GM19193 (cell line): Measurements from ENCODE around the gene CDPF1.

ENCODE experiments used
- POLR2A ChIP-seq: IDR thresholded peaks from 4 replicates; pipeline ENCODE4 v1.6.1; 2011; ENCODE audit not compliant: insufficient read depth, insufficient read length; ENCODE audit errors: extremely low read depth

The CDPF1 gene

DNA sequence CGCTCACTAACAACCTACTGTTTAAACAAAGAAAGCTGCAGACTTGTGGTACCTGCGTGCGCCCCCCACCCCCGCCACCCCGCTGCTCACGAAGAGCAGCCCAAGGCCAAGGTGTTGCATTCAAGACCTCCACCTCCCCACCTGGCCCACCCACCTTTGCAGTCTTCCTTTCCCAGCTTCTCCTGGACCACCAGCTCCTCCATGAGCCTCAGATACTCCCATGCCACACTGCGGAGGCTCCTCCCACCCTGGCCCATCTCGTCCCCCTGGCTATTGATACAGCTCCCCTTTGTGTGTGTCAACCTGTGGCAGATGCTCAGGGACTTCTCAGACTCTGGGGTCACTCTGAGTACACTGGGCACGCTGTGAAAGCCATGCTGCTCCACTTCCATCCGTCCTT is 3.9 kb downstream of the CDPF1 start:
- no peak for TF ChIP-seq POLR2A

DNA sequence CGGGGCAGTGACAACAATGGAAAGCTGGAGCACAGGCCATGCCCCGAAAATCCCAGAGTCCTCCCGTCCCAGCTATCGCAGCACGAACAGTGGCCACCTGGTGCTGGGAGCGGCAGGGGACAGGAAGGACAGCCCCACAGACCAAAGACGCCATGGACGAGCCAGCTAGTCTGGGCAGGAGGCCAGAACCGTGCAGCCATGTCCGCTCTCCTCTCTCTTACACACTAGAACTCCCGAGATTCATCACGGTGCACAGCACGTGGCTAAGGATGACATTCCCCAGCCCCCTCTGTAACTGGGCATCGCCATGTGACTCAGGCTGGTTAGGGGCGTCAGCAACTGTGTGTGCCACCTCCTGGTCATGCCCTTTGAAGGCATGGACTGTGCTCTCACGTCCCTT is 4.6 kb downstream of the CDPF1 start:
- no peak for TF ChIP-seq POLR2A

DNA sequence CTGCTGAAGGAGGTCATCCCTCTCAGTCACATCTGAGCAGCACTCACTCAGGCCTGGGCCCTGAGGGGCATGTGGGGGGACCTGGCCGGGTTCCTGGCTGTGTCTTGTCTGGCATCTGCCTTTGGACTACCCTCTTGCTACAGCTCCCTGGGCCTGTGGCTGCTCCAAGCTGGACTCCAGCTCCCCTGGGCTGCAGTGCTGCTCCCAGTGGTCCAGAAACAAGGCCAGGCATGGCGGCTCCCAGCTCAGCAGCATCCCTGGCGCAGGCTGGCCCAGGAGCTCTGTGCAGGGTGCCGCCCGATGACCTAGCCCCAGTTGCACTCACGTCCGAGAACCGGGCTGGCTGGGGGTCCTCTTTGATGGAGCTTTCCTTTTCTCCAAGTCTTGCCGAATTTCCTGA is 5.3 kb downstream of the CDPF1 start:
- TF ChIP-seq POLR2A, result no peak

DNA sequence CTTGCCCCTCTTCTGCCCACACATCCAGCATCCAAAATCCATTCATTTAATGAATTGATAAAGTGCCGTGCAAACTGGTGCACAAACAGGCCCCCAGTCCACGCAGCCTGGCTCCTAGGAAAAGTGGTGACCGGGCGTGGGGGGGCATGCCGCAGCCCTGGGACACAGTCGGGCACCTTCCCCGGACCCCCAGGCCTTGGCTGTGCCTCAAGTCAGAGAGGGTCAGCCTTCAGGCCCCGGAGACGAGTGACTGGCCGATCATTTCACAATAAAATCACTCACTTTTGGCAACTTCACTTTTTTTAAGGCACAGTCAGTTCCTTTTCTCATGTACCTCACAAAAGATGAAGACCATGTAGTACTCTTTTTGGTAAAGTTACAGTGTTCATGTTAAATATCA is 8.0 kb downstream of the CDPF1 start:
- TF ChIP-seq POLR2A, result no peak

DNA sequence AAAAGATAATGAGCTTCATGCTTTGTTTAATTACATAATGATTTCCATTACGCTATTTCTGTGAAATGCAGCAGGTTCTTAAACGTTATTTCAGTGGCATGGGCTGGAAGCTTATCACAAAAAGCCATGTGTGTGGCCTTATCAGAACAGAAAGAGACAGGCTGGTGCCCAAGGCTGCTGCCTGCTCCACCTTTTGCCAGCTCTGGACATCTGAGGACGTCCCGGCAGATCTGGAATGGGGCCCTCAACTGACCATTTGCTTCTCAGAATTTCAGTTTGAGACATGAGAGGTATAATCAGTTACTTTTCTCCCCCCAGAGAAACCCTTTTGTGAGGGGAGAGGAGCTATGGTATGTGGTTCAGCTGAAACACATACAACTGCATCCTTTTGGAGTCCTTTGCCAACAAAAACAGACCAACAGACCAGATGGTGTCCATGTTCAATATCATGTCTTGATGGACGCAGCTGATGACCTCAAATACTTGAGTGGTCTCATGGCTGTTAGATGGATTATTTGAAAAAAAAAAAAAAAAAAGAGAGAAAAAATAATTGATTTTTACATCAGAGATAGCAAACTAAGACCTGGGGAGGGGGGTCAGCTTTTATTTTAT is 8.6 kb downstream of the CDPF1 start:
- no peak for TF ChIP-seq POLR2A

DNA sequence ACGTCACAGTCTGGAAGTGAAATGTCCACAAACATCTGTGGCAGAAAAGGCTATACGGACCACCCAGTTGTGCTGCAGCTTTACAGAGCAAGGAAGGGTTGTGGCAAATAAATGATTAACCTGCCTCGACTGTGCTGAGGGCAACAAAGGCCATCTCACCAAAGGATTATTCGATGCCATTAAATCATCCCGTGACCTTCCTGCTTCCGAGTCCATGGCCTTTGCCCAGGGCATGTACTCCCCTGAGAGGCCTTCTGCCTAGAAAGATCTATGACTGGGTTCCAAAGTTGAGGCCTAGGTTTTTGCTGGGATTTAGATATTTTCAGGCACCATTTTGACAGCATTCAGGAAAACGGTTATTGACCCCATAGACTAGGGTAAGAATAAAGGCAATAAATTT is 9.2 kb downstream of the CDPF1 start:
- TF ChIP-seq POLR2A, result no peak

DNA sequence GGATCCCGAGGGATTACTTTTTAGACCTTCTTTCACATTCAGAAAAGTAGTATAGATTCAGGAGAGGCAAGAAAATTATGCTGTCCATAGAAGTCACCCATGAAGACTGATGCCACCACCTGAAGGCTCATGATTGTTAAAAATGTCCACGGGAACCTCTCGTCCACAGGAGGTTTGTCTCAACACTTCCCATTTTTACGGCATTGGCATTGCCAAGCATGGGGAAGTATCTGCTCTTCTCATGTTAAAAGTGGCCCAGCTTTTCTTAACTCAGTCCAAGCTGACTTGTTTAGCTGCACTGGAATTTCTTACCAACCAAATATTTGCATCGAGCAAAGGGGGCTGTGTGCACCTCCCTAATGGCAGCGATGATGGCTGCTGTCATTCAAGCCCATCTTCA is 9.6 kb downstream of the CDPF1 start:
- no peak for TF ChIP-seq POLR2A

DNA sequence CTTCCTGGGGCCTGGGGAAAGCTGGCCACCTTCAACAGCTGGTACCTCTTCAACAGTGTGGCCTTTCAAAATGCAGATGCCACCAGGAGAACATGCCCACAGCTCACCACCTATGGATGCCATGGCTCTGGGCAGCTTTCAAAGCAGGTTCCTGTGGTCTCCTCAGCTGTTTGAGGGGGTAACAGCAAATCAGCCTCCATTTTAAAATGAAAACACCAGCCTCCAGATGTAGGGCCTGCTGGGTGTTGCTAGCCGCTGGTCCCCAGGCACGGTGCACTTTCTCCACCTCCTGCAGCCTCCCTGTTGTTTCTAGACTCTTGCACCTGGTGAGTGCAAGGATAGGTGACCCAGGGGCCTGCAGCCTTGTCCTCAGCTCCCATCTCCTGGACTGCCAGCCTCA is 10.0 kb downstream of the CDPF1 start:
- no peak for TF ChIP-seq POLR2A

DNA sequence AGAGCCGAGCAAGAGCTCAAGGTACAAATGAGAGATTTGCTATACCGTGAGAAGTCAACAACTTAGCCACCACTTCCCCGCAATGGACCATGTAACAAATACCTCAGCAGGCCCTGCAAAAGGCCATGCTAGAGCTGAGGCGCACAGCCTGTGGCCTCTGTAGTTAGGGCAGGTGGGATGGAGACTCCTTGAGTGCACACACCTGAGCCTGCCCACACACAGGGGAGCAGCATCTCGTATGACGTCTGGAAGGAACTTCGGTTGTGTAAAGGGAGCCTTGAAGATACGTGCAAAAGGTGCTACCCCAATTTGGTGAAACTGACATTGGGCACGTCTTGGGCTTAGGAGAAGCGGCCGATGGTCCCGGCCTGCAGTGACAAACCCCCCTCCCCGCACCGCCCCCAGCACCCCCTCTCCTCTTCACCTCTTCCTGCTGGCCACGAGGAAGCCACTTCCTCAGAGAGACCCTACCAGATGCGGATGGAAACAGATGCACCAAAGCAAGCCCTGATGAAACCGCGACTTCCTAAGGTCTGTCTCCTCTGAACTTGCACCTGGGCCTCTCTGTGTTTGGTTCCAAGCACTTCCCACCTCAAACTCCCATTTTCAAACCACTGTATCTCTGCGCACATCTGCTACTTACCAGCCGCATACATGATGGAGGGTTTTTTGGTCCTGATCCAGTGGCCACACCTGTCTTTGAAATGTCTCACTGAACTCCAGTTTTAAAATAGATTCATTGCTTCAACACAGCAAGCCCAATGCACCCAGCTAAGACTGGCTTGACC is 10.6 kb downstream of the CDPF1 start:
- no peak for TF ChIP-seq POLR2A

DNA sequence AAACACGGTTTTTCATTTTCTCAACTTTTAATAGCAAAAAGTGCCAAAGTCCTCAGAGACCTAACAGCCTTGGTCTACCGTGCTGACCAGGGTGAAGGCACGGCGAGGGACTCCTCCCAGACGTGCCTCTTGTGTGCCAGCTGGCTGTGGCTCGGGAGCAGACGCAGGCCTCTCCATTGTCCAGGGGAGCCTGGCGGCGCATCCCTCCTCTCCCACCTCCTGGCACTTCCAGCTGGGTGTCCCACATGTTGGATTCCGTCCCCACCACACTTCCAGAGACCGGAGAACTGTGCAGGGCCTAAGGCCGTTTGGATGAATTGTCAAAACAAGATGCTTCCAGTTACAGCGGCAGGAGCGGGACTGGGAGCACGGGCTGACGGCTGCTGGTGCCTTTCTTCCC is 11.6 kb downstream of the CDPF1 start:
- no peak for TF ChIP-seq POLR2A

DNA sequence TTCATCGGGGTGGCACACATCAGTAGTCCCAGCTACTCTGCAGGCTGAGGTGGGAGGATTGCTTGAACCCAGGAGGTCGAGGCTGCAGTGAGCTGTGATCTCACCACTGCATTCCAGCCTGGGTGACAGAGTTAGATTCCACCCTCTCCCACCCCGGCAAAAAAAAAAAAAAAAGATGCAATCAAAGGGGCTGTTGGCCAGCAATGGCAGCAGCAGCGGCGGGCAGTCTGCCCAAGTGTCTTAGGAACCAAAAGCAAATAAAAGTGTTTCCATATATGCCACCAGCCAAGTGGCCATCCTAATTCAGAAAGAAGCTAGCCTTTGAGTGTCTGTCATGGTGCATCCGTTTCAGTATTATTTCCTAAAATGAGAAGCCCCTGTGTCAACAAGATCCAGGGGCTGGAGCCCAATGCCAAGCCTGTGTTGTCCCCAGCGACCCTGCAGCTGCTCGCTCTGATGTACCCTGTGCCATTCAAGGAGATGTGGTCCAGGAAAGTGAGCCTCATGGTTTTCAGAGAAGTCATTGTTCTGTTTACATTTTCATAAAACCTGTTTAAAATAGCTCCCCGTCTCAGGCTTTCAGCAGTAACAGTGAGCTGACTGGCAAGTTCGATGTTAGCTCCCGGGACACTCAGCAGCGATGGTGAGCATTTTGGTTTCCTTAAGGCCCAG is 12.5 kb downstream of the CDPF1 start:
- no peak for TF ChIP-seq POLR2A

DNA sequence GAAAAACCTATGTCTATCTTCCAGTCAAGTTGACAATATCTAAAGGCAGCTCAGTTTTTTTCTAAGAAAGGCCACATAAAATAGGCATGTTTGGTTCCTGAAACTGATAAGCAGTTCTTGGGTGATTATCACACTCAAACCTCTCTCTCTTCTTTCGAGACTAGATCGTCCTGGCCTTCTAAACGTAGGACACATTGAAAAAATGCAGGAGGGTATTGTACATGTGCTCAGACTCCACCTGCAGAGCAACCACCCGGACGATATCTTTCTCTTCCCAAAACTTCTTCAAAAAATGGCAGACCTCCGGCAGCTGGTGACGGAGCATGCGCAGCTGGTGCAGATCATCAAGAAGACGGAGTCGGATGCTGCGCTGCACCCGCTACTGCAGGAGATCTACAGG is 15.1 kb downstream of the CDPF1 start:
- no peak for TF ChIP-seq POLR2A

DNA sequence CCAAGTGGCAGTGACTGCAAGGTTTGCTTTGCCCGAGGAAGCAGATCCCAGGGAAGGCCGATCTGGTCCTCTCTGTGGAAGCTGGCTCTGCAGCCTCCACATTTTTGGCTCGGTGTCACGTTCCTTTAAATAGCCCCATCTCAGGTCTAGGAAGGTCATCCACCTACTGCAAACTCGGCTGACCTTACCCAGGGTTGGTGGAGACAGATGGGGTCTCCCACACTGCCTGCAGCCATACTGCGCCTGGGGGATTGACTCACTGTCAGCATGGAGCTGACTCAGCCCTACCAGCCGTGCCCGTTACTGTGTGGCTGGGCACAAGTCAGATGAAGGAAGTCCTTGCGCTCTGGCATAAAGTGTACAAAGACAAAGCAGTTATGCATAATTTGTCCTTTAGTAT is 16.9 kb downstream of the CDPF1 start:
- TF ChIP-seq POLR2A, result no peak

DNA sequence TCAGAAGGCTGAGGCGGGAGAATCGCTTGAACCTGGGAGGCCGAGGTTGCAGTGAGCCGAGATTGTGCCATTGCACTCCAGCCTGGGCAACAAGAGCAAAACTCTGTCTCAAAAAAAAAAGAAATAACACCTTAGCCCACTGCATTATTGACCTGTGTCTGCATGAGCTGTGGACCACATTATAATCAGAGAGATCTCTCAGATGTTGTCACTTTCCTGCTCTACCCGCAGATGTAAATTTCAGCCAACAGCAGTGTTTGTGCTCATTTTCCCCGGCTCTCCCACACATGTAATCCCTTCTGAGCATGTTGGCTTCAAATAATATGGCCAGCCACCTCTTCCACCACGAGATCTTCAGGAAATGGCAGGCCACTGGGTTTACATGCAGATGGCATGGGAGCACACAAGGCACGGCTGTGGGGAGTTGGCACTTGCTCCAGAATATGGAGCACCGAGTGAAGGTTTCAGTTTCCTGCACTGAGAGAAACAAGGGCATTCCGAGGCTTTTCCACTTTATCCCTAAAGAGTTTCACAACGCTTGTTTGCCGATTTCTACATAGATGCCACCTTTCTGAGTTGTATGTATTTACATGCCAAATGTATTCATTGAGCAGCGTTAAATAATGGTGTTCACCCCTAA is 19.7 kb downstream of the CDPF1 start:
- no peak for TF ChIP-seq POLR2A

DNA sequence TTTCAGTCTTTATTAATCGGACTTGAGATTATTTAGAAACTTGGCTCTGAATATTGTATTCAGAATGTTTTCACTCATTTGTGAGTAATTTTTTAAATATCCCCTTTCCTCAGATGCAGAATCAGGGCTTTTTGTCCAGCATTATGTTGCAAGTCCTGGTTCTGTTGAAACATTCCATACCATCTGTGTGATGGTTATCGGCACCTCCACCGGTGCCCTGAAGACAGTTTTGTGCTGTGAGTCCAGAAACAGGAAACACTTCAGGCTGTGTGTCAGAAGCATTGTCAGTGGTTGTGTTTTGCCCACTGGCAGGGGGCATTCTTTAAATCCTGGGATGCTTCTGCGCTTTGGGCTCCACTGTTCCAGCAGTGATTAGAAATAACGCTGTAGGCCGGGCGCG is 20.4 kb downstream of the CDPF1 start:
- no peak for TF ChIP-seq POLR2A
